ACC112 (cell line): ENCODE results near the gene CYP8B1.

Experiments used
- H2AFZ ChIP-seq: fragments of 200-600 bp; sonication (generic); one replicate; pipeline ENCODE4 v1.6.0; 2017; ENCODE audit warnings: antibody characterized with exemption, low read length; ENCODE audit not compliant: unreplicated experiment
- H3K27ac ChIP-seq: fragments of 200-600 bp; sonication (generic); 2 replicates; pipeline ENCODE4 v1.5.1; 2014; ENCODE audit warnings: low read depth, mild to moderate bottlenecking, antibody characterized with exemption, low read length, moderate library complexity
- H3K27me3 ChIP-seq: fragments of 200-600 bp; sonication (generic); 2 replicates; pipeline ENCODE4 v1.6.1; 2014; ENCODE audit warnings: mild to moderate bottlenecking, antibody characterized with exemption, low read length, moderate library complexity, mixed read lengths; ENCODE audit not compliant: insufficient read depth
- H3K36me3 ChIP-seq: fragments of 200-600 bp; sonication (generic); 2 replicates; pipeline ENCODE4 v1.6.1; 2016; ENCODE audit warnings: mild to moderate bottlenecking, antibody characterized with exemption, low read length, moderate library complexity, mixed read lengths; ENCODE audit not compliant: insufficient read depth
- H3K4me1 ChIP-seq: fragments of 200-600 bp; sonication (generic); one replicate; pipeline ENCODE4 v1.6.1; 2016; ENCODE audit warnings: low read length, mixed read lengths; ENCODE audit not compliant: insufficient read depth, unreplicated experiment, control insufficient read depth
- H3K4me3 ChIP-seq: fragments of 200-600 bp; sonication (generic); 2 replicates; pipeline ENCODE4 v1.5.1; 2014; ENCODE audit warnings: mild to moderate bottlenecking, low read depth, low read length
- H3K79me2 ChIP-seq: fragments of 200-600 bp; sonication (generic); one replicate; pipeline ENCODE4 v1.6.0; 2016; ENCODE audit warnings: low read length; ENCODE audit not compliant: control insufficient read depth, unreplicated experiment, insufficient read depth

Gene CYP8B1

DNA sequence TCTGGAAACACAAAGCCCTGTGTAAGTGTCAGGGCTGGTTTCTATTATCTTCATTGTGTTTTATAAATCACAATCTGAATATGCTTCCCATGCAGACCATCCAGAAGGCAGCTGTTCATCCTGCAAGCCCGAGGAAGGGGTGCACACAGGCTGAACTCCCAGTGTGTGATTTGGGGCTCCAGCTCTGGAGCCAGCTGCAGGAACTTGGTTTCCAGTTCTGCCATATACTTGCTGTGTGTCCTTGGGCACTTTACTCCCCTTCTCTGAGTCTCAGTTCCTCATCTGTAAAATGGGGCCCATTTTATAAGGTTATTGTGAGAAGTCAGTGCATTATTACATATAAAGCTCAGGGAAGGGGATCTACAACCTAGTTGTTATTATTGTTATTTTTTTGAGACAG, 22.6 kb downstream of the CYP8B1 start:
- no peaks in the 10 kb centered on the region for H3K4me1 ChIP-seq
- H3K27ac ChIP-seq: no peak overlapping the region
- H3K36me3 ChIP-seq: no peaks in the 10 kb centered on the region
- peaks cover 22% of the 10 kb centered on the region for H3K27me3 ChIP-seq
- no peaks in the 10 kb centered on the region for H3K79me2 ChIP-seq
- no peak overlapping the region for H3K4me3 ChIP-seq
- no peak overlapping the region for H2AFZ ChIP-seq

DNA sequence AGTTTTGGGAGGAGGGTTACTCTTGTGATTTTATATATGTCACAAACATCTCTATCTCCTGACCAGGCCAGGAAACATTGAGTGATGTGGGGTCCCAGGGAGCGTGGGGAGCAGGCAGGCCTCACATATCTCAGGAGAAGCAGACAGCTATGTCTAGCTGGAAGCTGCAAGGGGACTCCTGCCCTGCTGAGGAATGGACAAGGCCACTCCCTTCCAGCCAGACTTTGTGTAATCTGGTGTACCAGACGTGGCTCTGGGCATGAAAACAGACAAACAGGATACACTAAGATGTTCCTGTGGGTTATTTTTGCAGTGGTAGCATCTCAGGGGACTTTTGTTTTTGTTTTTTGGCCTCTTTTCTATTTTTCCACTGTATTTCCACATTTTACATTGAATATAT, 23.2 kb downstream of the CYP8B1 start:
- peaks cover 17% of the 10 kb centered on the region for H3K27me3 ChIP-seq
- H3K36me3 ChIP-seq: no peaks in the 10 kb centered on the region
- H3K27ac ChIP-seq: no peak overlapping the region
- no peaks in the 10 kb centered on the region for H3K79me2 ChIP-seq
- no peak overlapping the region for H3K4me3 ChIP-seq
- no peaks in the 10 kb centered on the region for H3K4me1 ChIP-seq
- no peak overlapping the region for H2AFZ ChIP-seq

DNA sequence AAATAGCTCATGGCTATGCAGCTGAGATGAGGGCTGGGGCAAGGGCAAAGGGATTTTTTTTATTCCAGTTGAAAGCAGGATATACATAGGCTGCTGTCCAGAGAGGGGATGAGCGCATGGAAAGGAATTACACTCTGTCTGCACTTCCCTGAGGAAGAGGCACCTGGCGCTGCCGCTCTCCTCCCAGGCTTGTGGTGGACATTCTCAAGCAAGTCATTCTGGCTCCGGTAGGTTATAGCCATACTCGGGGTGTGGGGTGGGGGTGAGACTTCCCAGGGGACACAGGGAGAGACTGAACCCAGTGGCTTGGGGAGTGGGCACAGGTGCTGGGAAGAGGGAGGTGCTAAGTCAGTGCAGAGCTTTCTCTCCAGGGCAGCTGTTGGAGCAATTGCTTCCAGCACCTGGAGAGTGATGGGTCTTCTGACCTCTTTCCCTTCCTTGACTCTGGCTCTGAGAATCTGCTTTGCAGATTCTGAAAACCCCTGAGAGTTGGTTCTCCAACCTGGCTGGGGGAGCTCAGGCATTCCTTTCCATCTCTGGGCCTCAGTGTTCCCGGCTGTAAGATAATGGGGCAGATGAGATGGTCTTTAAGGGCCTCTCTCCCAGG, 24.3 kb downstream of the CYP8B1 start:
- H3K27me3 ChIP-seq: peaks cover 16% of the 10 kb centered on the region

DNA sequence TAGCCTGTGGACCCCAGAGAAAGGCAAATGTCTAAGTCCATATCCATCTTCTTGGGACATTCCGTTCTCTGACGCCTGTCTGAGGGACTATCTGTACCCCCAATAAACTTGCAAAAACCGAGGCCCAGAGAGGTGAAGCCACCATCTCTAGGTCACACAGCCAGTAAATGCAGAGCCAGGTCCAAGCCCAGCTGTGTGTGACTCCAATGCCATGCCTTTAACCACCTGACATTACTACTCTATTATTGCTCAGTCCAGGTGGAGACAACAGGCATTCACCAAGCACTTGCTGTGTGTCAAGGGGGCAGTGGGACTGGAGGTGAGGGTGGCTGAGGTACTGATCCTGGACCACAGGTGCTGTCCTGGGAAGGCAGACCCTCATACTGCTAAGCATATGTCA, 25.4 kb downstream of the CYP8B1 start:
- Histone ChIP-seq H3K79me2 (no peaks in the 10 kb centered on the region), H3K27ac (no peak overlapping the region), H2AFZ (no peak overlapping the region), H3K36me3 (no peaks in the 10 kb centered on the region), H3K4me1 (no peaks in the 10 kb centered on the region), H3K27me3 (peaks cover 9% of the 10 kb centered on the region; the same call in 1 of the 2 replicates), H3K4me3 (no peak overlapping the region)

More for the DNA sequence above, 24.3 kb downstream of the CYP8B1 start:
- Histone ChIP-seq H3K4me3 (no peak overlapping the region), H2AFZ (no peak overlapping the region), H3K36me3 (no peaks in the 10 kb centered on the region), H3K27ac (no peak overlapping the region), H3K4me1 (no peaks in the 10 kb centered on the region), H3K79me2 (no peaks in the 10 kb centered on the region)

DNA sequence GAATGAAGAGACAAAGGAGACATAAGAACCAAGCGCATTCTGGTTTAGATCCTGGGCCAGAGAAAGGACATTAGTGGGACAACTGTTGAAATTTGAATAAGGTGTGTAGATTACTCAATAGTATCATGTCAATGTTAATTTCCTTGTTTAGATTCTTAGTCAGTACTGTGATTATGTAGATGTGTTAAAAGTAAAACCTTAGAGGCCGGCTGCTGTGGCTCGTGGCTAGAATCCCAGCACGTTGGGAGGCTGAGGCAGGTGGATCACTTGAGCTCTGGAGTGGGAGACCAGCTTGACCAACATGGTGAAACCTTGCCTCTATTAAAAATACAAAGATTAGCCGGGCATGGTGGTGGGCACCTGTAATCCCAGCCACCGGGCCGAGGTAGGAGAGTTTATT, 26.7 kb downstream of the CYP8B1 start:
- Histone ChIP-seq H2AFZ (no peak overlapping the region), H3K4me3 (no peak overlapping the region), H3K79me2 (no peaks in the 10 kb centered on the region), H3K27ac (no peak overlapping the region), H3K4me1 (no peaks in the 10 kb centered on the region), H3K36me3 (no peaks in the 10 kb centered on the region), H3K27me3 (peaks cover 9% of the 10 kb centered on the region; the same call in 1 of the 2 replicates)

DNA sequence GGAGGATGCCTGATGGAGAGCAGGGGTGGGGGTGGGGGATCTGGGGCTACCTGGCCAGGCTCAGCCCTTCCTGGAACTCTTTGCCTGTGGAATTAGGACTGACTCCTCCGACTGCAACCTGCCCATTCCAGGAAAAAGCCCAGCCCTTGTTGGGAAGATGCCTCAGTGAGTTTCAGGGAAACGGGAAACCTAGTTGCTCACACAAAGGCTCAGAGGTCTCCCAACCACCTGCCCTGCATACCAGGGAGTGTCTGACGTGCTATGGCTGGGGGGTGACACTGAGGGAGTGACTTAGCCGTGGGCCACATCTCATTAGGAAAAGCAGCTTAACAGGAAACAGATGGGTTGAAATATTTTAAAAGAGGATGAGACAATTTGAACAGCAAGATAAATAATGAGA, 27.9 kb downstream of the CYP8B1 start:
- Histone ChIP-seq H3K27ac (no peak overlapping the region), H3K27me3 (peaks cover under 1% of the 10 kb centered on the region; the same call in 1 of the 2 replicates), H3K4me1 (no peaks in the 10 kb centered on the region), H3K4me3 (no peak overlapping the region), H3K79me2 (no peaks in the 10 kb centered on the region), H3K36me3 (no peaks in the 10 kb centered on the region), H2AFZ (no peak overlapping the region)

DNA sequence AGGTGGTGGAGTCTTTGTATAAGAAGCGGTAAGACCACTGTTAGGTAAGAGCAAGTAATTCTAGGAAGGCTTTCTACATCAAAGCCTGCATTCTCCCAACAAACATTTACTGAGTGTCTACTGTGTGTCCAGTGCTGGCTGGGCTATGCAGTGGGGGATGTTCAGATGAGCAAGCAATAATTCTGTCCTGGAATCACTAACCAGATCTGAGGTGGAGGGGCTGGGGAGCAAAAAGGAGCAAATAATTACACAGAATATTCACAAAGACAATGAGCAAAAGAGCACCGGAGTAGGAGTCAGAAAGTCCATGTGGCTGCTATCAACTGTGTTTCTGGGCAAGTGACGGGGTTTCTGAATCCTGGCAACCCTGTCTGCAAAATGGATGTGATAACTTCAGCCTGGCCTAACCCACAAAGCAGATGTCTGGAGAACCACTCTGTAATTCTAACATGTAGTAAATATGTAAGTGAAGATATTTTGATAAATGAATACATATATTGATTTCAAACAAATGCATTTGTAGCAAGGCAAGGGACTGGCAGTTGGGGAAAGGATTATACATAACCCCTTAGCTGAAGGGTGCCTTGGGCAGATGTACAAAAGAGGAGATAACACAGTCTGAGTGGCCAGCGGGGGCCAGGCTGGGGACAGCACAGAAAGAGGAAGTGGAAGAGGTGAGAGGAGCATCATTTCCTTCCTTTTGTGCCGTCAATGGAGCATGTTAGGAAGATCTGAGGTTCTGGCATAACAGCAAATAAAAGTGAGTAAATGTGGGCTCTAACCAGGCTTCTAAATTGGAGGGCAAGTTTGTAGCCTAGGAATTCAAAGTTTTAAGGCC, 28.8 kb downstream of the CYP8B1 start:
- H3K4me3 ChIP-seq: no peak overlapping the region
- no peaks in the 10 kb centered on the region for H3K27me3 ChIP-seq
- no peaks in the 10 kb centered on the region for H3K36me3 ChIP-seq
- H2AFZ ChIP-seq: no peak overlapping the region
- H3K79me2 ChIP-seq: no peaks in the 10 kb centered on the region
- H3K4me1 ChIP-seq: no peaks in the 10 kb centered on the region
- no peak overlapping the region for H3K27ac ChIP-seq

DNA sequence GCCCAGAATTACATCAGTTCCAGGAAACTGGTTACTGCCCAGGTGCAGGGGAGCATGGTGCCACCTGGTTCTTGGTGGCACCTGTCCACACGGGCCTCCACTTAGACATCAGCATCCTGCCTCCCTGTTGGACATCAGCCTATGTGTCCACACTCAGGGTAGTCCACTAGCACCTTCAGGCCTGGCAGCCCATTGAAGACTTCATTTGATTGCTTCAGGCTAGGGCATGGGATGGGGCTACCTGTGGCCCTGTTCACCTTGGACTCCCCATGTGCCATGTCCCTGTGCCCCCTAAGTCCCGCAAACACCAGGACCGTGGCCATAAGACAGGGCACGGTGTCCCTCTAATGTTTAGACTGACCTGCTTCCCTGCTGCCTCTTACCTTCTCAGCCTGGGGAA, 30.9 kb downstream of the CYP8B1 start:
- Histone ChIP-seq H3K36me3 (no peaks in the 10 kb centered on the region), H2AFZ (no peak overlapping the region), H3K4me1 (no peaks in the 10 kb centered on the region), H3K27me3 (no peaks in the 10 kb centered on the region), H3K79me2 (no peaks in the 10 kb centered on the region), H3K4me3 (no peak overlapping the region), H3K27ac (no peak overlapping the region)

DNA sequence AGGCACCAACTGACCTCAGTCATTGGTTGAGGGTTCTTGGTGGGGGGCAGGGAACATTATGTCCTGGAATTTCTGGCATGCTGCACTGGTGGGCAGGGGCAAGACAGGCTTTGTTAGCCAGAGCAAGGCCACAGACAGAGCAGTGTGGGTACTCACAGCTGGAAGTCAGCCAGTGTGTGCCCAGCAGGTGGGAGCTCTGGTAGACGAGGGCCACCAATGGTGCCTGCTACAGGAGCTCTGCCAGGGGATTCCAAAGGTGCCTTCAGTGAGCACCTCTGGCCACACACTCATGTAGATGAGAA, 31.3 kb downstream of the CYP8B1 start:
- no peaks in the 10 kb centered on the region for H3K4me1 ChIP-seq
- H3K36me3 ChIP-seq: no peaks in the 10 kb centered on the region
- H3K27me3 ChIP-seq: no peaks in the 10 kb centered on the region
- H3K27ac ChIP-seq: no peak overlapping the region
- no peak overlapping the region for H2AFZ ChIP-seq
- H3K79me2 ChIP-seq: no peaks in the 10 kb centered on the region
- H3K4me3 ChIP-seq: no peak overlapping the region

DNA sequence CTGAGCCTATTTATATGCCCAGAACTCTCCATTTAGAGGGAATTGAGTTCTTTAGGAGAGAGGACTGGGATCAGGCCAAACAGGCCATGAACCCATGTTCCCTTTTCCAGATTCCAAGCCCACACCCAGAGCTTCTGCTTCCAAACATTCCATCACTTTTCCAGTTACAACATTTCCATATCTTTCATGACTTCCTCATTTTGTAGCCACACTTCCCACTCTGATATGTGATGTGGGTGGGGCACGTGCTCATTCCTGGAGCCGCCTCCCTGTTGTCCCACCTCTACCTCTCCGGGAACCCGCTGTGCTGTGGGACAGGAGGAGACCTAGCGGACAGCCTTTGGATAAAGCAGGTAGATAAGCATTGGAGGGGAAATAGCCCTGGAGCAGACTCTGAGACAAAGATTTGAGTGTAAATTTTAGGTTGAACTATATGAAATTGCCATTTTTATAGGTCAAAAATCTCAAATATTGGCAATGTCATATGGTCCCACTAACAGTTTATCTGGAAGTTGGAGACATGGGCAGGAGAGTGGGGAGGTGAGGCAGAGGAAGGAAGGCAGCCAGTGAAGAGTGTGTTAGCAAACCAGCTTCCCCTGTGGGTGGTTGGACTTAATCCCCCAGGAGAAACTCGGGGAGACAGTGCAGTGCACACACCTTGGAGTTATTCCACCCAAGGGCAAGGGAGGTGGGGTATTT, 31.8 kb downstream of the CYP8B1 start:
- H3K27me3 ChIP-seq: no peaks in the 10 kb centered on the region
- no peaks in the 10 kb centered on the region for H3K79me2 ChIP-seq
- H3K27ac ChIP-seq: no peak overlapping the region
- no peak overlapping the region for H2AFZ ChIP-seq
- no peaks in the 10 kb centered on the region for H3K36me3 ChIP-seq
- no peak overlapping the region for H3K4me3 ChIP-seq
- H3K4me1 ChIP-seq: no peaks in the 10 kb centered on the region

DNA sequence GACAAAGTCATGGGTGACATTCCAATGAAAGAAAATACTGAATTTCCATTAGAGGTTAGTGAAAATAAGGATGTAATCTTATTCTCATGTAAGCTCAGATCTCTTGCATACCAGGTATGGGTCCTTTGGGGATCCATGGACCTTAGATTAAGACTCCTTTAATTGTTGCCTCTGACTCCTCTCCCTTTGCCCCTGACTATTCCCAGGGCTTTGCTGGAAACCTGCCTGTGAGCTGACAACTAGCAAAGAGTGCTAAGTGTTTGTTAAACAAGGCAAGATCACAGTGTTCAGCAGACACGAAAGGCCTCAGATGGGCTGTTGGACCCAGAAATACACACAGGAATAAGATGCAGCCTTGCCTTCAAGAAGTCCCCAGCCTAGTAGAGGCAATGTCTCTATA, 34.3 kb downstream of the CYP8B1 start:
- Histone ChIP-seq H3K27me3 (no peaks in the 10 kb centered on the region), H3K36me3 (no peaks in the 10 kb centered on the region), H3K4me1 (no peaks in the 10 kb centered on the region), H2AFZ (no peak overlapping the region), H3K4me3 (no peak overlapping the region), H3K27ac (no peak overlapping the region), H3K79me2 (no peaks in the 10 kb centered on the region)
